CD4-positive, alpha-beta T cell treated with Interferon gamma for 1 hour (primary cell): ENCODE data around the gene EPHA6.
"Not testable (repeated sequence)": the region's sequence is repeated elsewhere in the genome, so short reads cannot be mapped to it uniquely, and the experiment has no call there.

Source experiments
- DNase-seq: peaks from one replicate; pipeline ENCODE4 v3.0.0-alpha.2; 2020

The EPHA6 gene

GRCh38 chr3:97297032-97297431, 482.6 kb downstream of the EPHA6 start:
- DNase-seq: no peak

- no peak for DNase-seq
Measured at GRCh38 chr3:97301114-97301513, 486.7 kb downstream of the EPHA6 start.

- no peak for DNase-seq
Measured at GRCh38 chr3:97306226-97306625, 491.8 kb downstream of the EPHA6 start.

GRCh38 chr3:97338375-97338774, 524.0 kb downstream of the EPHA6 start:
- DNase-seq: no peak

GRCh38 chr3:97340940-97341339, 526.5 kb downstream of the EPHA6 start:
- no peak for DNase-seq

- no peak for DNase-seq
Measured at GRCh38 chr3:97347780-97348179, 533.4 kb downstream of the EPHA6 start.

- DNase-seq: no peak
Measured at GRCh38 chr3:97350971-97351370, 536.6 kb downstream of the EPHA6 start.

GRCh38 chr3:97353176-97353575, 538.8 kb downstream of the EPHA6 start:
- no peak for DNase-seq

GRCh38 chr3:97359977-97360376, 545.6 kb downstream of the EPHA6 start:
- DNase-seq: no peak

- no peak for DNase-seq
Measured at GRCh38 chr3:97360804-97361203, 546.4 kb downstream of the EPHA6 start.

GRCh38 chr3:97384583-97384982, 570.2 kb downstream of the EPHA6 start:
- DNase-seq: no peak

GRCh38 chr3:97388774-97389173, 574.4 kb downstream of the EPHA6 start:
- no peak for DNase-seq

- DNase-seq: no peak
Measured at GRCh38 chr3:97389936-97390335, 575.5 kb downstream of the EPHA6 start.

- no peak for DNase-seq
Measured at GRCh38 chr3:97391167-97391566, 576.8 kb downstream of the EPHA6 start.

GRCh38 chr3:97409612-97410011, 595.2 kb downstream of the EPHA6 start:
- DNase-seq: no peak

GRCh38 chr3:97421565-97421964, 607.2 kb downstream of the EPHA6 start:
- DNase-seq: no peak

- no peak for DNase-seq
Measured at GRCh38 chr3:97425002-97425401, 610.6 kb downstream of the EPHA6 start.

GRCh38 chr3:97430601-97431000, 616.2 kb downstream of the EPHA6 start:
- DNase-seq: no peak

- no peak for DNase-seq
Measured at GRCh38 chr3:97432914-97433313, 618.5 kb downstream of the EPHA6 start.

- DNase-seq: no peak
Measured at GRCh38 chr3:97438131-97438530, 623.7 kb downstream of the EPHA6 start.

- DNase-seq: no peak
Measured at GRCh38 chr3:97439373-97439772, 625.0 kb downstream of the EPHA6 start.

- no peak for DNase-seq
Measured at GRCh38 chr3:97464035-97464434, 649.6 kb downstream of the EPHA6 start.

GRCh38 chr3:97470481-97470880, 656.1 kb downstream of the EPHA6 start:
- no peak for DNase-seq

GRCh38 chr3:97479740-97480139, 665.3 kb downstream of the EPHA6 start:
- DNase-seq: no peak

GRCh38 chr3:97480696-97481289, 666.4 kb downstream of the EPHA6 start:
- not testable (repeated sequence) for DNase-seq

- DNase-seq: no peak
Measured at GRCh38 chr3:97481416-97481815, 667.0 kb downstream of the EPHA6 start.
